NCI-H1048 (cell line): ENCODE data around the gene AP1S3.
A peak's percentile ranks its signal among the peaks of the same experiment; 100 is the strongest.
"Not testable (repeated sequence)": the region's sequence is repeated elsewhere in the genome, so short reads cannot be mapped to it uniquely, and the experiment has no call there.

ENCODE experiments used
- DNase-seq: peaks from one replicate; lab custom pipeline; 2025; lab: John Stamatoyannopoulos, UW

AP1S3 gene

DNA sequence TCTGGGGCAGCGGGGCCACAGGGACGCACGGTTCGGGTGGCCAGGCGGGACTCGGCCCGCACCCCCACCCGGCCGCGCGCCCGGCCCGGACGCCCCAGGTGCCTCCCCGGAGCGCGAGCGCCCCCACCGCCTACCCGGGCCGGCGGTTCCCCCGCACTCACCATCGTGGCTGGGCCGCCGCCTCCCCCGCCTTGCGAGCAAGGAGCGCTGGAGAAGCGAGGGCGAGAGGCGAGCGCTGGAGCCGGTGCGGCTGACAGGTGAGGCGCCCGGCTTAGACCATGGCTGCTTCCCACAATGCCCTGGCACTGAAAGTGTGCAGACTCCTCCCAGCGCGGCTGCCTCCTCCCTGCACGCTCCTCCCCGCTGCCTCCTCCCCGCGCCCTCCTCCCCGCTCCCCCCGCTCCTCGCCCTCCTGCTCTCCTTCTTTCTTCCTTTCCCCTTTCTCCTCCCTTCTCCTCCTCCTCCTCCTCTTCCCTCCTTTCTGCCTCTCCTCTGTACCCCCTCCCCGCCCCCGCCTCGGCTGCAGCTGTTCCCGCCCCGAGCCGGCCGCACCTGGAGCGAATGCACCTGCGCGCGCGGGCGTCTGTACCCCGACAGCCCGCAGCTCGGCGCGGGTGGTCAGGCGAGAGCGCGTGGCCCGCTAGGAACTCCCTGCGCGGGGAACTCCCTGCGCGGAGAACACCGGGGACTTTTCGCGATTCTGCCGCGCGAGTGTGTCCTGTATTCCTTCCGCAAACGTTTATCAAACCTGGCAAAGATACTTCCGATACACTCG lies at the start of gene AP1S3:
TSS of gene AP1S3 (minus strand) at position 296 of the 775 bp plus-strand sequence. CDS start at position 164, 132 bp downstream.
- DNase-seq: peak; percentile 69

DNA sequence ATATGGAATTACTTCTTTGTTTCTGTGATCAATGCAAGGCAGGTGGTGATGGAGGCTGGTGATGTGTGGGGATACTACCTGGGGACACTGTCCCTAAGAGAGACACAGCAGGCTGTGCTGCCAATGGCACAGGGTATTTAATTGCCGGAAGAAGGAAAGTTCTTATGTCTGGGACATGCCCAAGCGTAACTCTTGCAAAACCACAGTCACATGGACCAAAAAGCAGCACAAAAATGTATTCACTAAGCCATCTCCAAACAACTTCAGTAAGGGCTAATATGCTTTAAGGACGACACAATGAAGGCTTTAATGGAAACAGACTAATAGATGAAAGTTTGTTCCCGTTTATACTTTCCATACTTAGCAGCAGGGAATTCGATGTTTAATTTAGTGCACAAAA lies 49.7 kb upstream of the AP1S3 start:
- DNase-seq: no peak

DNA sequence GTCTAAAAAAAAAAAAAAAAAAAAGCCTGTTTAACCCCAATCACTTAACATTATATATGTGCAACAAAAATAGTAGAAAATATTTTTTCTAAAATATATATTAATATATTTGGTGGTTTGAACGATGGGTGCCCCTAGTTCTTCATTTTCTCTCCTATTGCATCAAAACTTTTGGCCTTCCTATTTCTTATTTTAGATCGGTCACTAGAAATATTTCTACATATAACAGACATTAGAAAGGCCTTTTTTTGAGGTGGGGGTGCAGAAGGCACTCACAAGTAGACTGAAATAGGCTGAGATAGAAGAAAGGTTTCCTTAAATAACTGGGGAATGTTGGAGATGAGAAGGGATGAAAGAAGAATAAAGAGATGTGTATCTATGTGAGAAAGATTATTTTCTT lies 49.3 kb upstream of the AP1S3 start:
- no peak for DNase-seq

GRCh38 chr2:223884399-223884798 lies 47.0 kb upstream of the AP1S3 start:
- no peak for DNase-seq

DNA sequence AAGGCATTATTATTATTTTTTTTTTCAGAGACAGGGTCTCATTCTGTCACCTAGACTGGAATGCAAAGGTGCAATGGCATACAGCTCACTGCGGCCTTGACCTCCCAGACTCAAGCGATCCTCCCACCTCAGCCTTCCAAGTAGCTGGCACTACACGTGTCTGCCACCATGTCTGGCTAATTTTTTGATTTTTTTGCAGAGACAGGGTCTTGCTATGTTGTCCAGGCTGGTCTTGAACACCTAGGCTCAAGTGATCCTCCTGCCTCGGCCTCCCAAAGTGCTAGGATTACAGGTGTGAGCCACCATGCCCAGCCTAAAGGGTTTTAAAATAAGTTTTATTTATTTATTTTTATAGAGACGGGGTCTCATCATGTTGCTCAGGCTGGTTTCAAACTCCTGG lies 45.3 kb upstream of the AP1S3 start:
- no peak for DNase-seq

DNA sequence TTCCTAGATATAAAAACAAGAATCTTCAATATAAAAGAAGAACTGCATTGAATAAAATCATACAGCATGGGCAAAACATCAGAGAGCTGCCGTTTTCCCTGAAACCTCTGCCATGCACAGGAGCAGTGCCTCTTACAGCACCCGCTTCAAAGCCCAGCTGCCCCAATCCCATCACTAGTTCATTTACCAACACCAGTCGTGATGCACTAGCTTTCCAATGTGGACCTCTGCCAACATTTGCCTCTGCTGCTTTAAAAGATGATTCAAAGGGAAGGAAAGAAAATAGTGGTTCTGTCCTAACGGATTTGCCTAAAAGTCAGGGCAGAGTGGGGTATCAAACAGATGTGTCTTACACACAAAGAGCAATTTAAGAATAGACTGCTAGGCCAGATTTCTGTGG lies 43.4 kb upstream of the AP1S3 start:
- DNase-seq: no peak

- no peak for DNase-seq
Observed at GRCh38 chr2:223877721-223878410, 40.5 kb upstream of the AP1S3 start.

DNA sequence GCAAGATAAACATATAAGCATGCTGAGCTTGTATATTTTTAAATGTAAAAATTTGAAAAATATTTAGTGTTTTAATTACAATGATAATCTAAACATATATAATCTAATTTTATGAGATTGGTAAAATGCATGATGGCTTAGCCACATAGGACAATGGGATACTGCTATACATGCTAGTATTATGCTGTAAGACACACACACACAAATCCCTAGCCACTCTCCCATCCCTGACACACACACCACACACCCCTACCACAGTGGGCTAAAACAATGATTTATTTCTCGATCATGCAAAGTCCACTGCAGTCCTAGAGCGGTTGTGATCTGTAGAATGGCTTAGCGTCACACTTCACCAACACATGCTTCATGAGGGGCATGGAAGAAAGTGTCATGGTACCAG lies 36.3 kb upstream of the AP1S3 start:
- no peak for DNase-seq

DNA sequence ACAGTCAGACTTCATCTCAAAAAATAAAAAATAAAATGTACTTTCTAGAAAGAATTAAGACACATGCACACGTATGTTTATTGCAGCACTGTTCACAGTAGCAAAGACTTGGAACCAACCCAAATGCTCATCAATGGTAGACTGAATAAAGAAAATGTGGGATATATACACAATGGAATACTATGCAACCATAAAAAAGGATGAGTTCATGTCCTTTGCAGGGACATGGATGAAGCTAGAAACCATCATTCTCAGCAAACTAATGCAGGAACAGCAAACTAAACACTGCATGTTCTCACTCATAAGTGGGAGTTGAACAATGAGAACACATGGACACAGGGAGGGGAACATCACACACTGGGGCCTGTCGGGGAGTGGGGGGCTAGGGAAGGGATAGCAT lies 35.4 kb upstream of the AP1S3 start:
- not testable (repeated sequence) for DNase-seq

- DNase-seq: not testable (repeated sequence)
Observed at GRCh38 chr2:223871661-223872060, 34.3 kb upstream of the AP1S3 start.

GRCh38 chr2:223870840-223871611 lies 33.6 kb upstream of the AP1S3 start:
- DNase-seq: no peak

DNA sequence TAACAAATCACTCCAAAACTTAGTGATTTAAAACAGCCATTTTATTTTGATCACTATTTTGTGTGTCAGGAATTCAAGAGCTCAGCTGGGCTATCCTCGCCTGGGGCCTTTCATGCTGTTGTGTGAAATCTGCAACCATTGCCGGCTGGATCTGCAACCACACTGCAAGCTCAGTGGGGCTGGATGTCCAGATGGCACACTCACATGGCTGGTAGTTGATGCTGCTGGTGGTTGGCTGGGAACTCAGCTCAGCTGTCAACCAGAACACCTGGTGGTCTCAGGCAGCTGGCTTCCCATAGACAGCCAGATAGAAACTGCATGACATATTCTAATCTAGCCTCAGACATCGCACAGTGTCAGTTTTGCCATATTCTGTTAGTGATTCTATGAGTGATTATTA lies 30.6 kb upstream of the AP1S3 start:
- DNase-seq: no peak

GRCh38 chr2:223865907-223866508 lies 28.6 kb upstream of the AP1S3 start:
- DNase-seq: no peak

DNA sequence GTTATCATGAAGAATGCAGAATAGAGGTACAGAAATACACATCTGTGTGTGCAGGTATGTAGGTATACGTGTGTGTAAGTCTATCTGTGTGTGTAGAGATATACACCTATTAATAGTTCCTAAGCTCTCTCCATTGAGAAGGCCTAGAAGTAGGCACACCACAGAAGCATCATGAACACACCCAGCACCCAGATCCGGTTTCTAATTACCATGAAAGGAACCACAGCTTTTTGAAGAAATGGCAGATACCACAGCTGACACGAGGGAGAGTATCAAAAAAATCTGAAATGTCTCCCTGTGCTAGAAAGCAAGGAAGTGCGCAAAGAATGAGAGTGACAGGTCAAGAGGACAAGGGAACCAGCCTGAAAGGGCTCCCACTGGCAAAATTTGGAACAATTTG lies 27.7 kb upstream of the AP1S3 start:
- no peak for DNase-seq

GRCh38 chr2:223863491-223863890 lies 26.1 kb upstream of the AP1S3 start:
- no peak for DNase-seq

GRCh38 chr2:223860809-223861738 lies 23.7 kb upstream of the AP1S3 start:
- no peak for DNase-seq

- no peak for DNase-seq
Observed at GRCh38 chr2:223859070-223859469, 21.7 kb upstream of the AP1S3 start.

GRCh38 chr2:223856584-223856983 lies 19.2 kb upstream of the AP1S3 start:
- no peak for DNase-seq

- no peak for DNase-seq
Observed at GRCh38 chr2:223856021-223856420, 18.6 kb upstream of the AP1S3 start.

DNA sequence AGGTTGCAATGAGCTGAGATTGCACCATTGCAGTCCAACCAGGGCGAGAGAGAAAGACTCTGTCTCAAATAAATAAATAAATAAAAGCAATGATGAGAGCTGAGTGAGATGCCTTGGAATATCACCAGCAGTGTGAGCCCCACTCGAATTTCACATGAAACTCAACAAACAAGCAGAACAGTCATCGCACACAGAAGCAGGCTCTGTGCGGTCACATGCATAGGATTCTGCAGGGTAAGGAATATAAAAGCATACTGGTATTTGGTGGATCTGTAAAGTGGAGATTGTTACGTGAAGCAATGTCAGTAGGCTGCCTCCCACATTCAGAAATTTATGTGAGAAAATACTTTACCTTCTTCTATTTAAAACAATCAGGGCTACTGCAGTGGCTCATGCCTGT lies 18.0 kb upstream of the AP1S3 start:
- DNase-seq: no peak

DNA sequence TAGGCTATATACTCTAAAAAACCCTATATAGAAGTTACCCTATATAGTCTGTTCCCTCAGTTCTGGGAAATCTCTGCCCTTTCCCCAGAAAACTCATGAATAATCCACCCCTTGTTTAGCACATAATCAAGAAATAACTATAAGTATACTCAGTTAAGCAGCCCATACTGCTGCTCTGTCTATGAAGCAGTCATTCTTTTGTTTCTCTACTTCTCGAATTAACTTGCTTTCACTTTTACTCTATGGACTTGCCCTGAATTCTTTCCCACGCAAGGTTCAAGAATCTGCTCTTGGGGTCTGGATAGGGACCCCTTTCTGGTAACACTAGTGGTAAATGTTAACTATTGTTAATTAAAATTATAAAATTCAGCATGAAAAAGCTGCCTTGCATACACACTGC lies 17.4 kb upstream of the AP1S3 start:
- no peak for DNase-seq
